ENCODE measurements around the gene SH2D4B. TPM values are rescaled to one million over a fixed set of nuclear protein-coding genes. Genes with fewer than 3 reads are reported as not detected.

SH2D4B gene
- total RNA-seq, 1 donor from 2014 or later: 0.07 TPM

DNA sequence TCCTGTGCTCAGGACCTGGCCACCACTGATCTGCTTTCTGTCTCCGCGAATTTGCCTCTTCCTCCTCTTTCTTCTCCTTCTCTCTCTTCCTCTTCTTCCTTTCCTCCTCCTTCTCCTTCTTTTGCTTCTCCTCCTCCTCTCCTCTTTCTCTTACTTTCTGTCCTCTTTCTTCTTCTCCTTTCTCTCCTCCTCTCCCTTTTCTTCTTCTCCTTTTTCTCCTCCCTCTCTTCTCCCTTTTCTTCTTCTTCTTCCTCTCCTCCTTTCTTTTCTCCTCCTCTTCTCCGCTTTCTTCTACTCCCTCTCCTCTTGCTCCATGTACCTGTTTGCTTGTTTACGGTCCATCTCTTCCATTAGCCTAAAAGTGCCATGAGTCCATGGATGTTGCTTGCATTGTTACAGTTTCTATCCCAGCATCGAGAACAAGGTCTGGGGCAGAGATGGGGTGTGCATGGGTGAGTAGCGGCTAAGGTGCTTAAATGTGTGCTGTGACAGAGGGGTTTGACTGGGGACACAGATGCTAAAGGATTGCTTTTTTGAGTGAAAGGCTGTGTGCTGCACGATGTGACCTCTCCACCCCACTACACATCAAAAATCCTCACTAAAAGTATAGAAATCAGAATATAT lies 7.7 kb downstream of the SH2D4B start:
- peaks cover 3% of the 10 kb centered on the region for H3K4me1 Mint-ChIP-seq (ENCODE audit: low read depth)
- no peak for DNase-seq (ENCODE audit: low spot score)
- H3K9me3 Mint-ChIP-seq (ENCODE audit: low read depth): no peaks in the 10 kb centered on the region
- peaks cover 13% of the 10 kb centered on the region for H3K27me3 Mint-ChIP-seq (ENCODE audit: low read depth)
- TF ChIP-seq, protein P1, sequence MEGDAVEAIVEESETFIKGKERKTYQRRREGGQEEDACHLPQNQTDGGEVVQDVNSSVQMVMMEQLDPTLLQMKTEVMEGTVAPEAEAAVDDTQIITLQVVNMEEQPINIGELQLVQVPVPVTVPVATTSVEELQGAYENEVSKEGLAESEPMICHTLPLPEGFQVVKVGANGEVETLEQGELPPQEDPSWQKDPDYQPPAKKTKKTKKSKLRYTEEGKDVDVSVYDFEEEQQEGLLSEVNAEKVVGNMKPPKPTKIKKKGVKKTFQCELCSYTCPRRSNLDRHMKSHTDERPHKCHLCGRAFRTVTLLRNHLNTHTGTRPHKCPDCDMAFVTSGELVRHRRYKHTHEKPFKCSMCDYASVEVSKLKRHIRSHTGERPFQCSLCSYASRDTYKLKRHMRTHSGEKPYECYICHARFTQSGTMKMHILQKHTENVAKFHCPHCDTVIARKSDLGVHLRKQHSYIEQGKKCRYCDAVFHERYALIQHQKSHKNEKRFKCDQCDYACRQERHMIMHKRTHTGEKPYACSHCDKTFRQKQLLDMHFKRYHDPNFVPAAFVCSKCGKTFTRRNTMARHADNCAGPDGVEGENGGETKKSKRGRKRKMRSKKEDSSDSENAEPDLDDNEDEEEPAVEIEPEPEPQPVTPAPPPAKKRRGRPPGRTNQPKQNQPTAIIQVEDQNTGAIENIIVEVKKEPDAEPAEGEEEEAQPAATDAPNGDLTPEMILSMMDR (IDR thresholded peaks at IDR 0.05): no peak
- H3K4me3 Mint-ChIP-seq (ENCODE audit: unreplicated experiment): no peak overlapping the region
- no peaks in the 10 kb centered on the region for H3K36me3 Mint-ChIP-seq (ENCODE audit: low read depth)
- no peak overlapping the region for H3K27ac Mint-ChIP-seq (ENCODE audit: unreplicated experiment)

DNA sequence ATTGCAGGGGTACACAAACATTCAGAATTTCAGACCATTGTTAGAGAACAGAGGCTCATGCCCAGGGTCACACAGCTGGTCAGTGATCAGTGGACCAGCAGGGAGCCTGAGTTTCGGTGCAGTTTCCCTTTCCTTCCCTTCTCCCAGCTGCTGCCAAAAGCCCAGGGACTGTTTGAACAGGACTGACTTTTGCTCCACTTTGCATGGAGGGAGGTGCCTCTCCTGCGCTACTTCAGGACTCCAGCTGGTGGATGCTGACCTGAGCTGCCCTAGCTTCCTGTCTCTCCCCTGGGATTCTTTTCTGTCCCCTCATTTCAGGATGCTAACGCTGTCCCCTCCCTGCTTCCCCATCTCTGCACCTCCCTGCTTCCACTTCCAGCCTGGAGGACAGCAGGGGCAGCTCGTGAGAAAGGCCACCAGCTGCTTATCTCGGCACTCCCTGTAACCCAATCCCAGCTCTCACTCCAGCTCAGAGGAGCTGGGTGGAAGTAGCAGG lies 14.5 kb downstream of the SH2D4B start:
- TF ChIP-seq, protein P1 (IDR thresholded peaks at IDR 0.05): no peak
- Mint-ChIP-seq H3K36me3 (ENCODE audit: low read depth) (no peaks in the 10 kb centered on the region), H3K27ac (ENCODE audit: unreplicated experiment) (no peak overlapping the region), H3K9me3 (ENCODE audit: low read depth) (no peaks in the 10 kb centered on the region), H3K27me3 (ENCODE audit: low read depth) (peaks cover 16% of the 10 kb centered on the region), H3K4me3 (ENCODE audit: unreplicated experiment) (no peak overlapping the region), H3K4me1 (ENCODE audit: low read depth) (peaks cover 2% of the 10 kb centered on the region)
- DNase-seq (ENCODE audit: low spot score): no peak

DNA sequence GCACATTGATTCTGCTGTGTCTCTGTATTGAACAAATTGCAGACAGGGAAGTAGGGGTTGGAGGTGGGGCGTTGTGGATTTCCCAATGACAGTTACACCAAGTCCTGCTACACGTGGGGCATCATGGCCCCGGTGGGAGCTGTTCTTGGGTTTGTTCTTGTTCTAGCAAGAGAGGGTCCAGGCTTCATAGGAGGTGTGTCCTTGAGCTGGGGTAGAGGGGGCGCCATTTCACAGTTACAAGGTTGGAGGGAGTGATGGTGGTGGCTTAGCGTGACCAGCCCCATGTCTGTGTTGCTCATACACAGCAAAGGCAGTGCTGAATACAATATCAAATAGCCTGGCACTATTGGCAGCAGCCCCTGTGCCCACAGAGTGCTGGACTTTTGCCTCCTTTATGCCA lies 15.7 kb downstream of the SH2D4B start:
- Mint-ChIP-seq H3K4me1 (ENCODE audit: low read depth) (peaks cover 2% of the 10 kb centered on the region), H3K9me3 (ENCODE audit: low read depth) (no peaks in the 10 kb centered on the region), H3K4me3 (ENCODE audit: unreplicated experiment) (no peak overlapping the region), H3K36me3 (ENCODE audit: low read depth) (no peaks in the 10 kb centered on the region), H3K27me3 (ENCODE audit: low read depth) (peaks cover 16% of the 10 kb centered on the region), H3K27ac (ENCODE audit: unreplicated experiment) (no peak overlapping the region)
- no peak for DNase-seq (ENCODE audit: low spot score)
- TF ChIP-seq, protein P1 (IDR thresholded peaks at IDR 0.05): no peak

DNA sequence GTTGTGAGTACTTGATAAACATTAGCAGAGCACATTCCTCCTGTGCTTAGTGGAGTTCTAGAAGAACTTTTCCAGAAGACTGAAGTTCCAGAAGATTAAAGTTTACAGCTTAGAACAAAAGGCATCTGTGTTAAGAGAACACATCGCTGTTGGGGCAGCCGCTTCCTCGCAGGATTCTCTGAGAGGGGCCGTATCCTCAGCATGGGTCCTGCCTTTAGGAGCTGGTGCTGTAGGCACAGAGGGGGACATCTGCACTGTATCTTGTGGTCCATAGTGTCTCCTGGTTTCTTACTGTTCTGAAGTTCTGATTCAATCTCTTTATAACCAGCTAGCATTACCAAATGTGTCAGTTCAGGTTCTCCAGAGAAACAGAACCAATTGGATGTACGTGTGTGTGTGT lies 16.3 kb downstream of the SH2D4B start:
- Mint-ChIP-seq H3K9me3 (ENCODE audit: low read depth) (no peaks in the 10 kb centered on the region), H3K4me3 (ENCODE audit: unreplicated experiment) (no peak overlapping the region), H3K4me1 (ENCODE audit: low read depth) (peaks cover 2% of the 10 kb centered on the region), H3K27me3 (ENCODE audit: low read depth) (peaks cover 16% of the 10 kb centered on the region), H3K36me3 (ENCODE audit: low read depth) (no peaks in the 10 kb centered on the region), H3K27ac (ENCODE audit: unreplicated experiment) (no peak overlapping the region)
- TF ChIP-seq, protein P1 (IDR thresholded peaks at IDR 0.05): no peak
- DNase-seq (ENCODE audit: low spot score): no peak

DNA sequence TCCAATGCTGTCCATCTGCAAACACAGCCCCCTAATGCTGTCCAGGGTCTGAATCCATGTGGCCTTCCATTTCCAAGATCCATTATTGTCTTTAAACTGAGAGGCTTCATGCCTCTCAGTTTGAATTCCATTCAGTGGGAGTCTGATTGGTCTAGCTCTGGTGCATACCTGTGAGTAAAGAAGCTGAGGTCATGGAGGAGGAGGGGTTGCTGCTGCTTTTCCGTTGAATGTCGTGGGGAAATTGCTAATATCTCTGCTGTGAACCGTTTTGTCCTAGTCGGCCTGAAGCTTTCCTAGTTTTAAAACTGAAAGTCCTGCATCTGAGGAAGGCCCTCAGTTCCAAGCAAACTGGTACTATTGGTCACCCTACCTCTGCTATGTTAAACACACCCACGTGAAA lies 17.7 kb downstream of the SH2D4B start:
- Mint-ChIP-seq H3K27me3 (ENCODE audit: low read depth) (peaks cover 16% of the 10 kb centered on the region), H3K27ac (ENCODE audit: unreplicated experiment) (no peak overlapping the region), H3K36me3 (ENCODE audit: low read depth) (no peaks in the 10 kb centered on the region), H3K4me3 (ENCODE audit: unreplicated experiment) (no peak overlapping the region), H3K9me3 (ENCODE audit: low read depth) (no peaks in the 10 kb centered on the region), H3K4me1 (ENCODE audit: low read depth) (peaks cover 2% of the 10 kb centered on the region)
- TF ChIP-seq, protein P1 (IDR thresholded peaks at IDR 0.05): no peak
- no peak for DNase-seq (ENCODE audit: low spot score)
